C4-2B (cell line): ENCODE data around the gene OTP.

Experiments
- CTCF ChIP-seq: fragments of 450-650 bp; conservative IDR thresholded peaks from 2 replicates; pipeline ENCODE4 v1.5.1; 2017; ENCODE audit warnings: mild to moderate bottlenecking
- ZFX ChIP-seq: fragments of 450-650 bp; IDR thresholded peaks from 2 replicates; pipeline ENCODE4 v1.6.1; 2017

- TF ChIP-seq CTCF, result no peak
- TF ChIP-seq ZFX, result no peak
Observed at GRCh38 chr5:77643654-77644370, 5.3 kb upstream of the OTP start.
